DOHH2 (cell line): ENCODE results near the gene THEM5.

Experiments
- H3F3A ChIP-seq: fragments of 200-600 bp; sonication (generic), shearing (Covaris generic); 2 replicates; pipeline ENCODE4 v1.6.0; 2016; ENCODE audit warnings: antibody characterized with exemption, mild to moderate bottlenecking; ENCODE audit not compliant: control insufficient read depth, insufficient read depth
- H3K27ac ChIP-seq: fragments of 200-600 bp; sonication (generic); 2 replicates; pipeline ENCODE4 v1.5.1; 2014; ENCODE audit warnings: low read depth, mild to moderate bottlenecking, low read length, moderate library complexity
- H3K27me3 ChIP-seq: fragments of 200-600 bp; sonication (generic); 2 replicates; pipeline ENCODE4 v1.6.1; 2014; ENCODE audit warnings: mild to moderate bottlenecking, low read length, mixed read lengths; ENCODE audit not compliant: control insufficient read depth
- H3K36me3 ChIP-seq: fragments of 200-600 bp; sonication (generic); 2 replicates; pipeline ENCODE4 v1.6.1; 2014; ENCODE audit warnings: mild to moderate bottlenecking, low read length, moderate library complexity, mixed read lengths; ENCODE audit not compliant: control insufficient read depth
- H3K4me1 ChIP-seq: fragments of 200-600 bp; sonication (generic); 2 replicates; pipeline ENCODE4 v1.6.1; 2014; ENCODE audit warnings: mild to moderate bottlenecking, low read length, mixed read lengths; ENCODE audit not compliant: control insufficient read depth
- H3K4me2 ChIP-seq: fragments of 200-600 bp; sonication (generic); 2 replicates; pipeline ENCODE4 v1.6.0; 2014; ENCODE audit warnings: mild to moderate bottlenecking, low read length, moderate library complexity
- H3K4me3 ChIP-seq: fragments of 200-600 bp; sonication (generic); 2 replicates; pipeline ENCODE4 v1.5.1; 2014; ENCODE audit warnings: mild to moderate bottlenecking, low read length, mixed read lengths
- H3K79me2 ChIP-seq: fragments of 200-600 bp; sonication (generic); 2 replicates; pipeline ENCODE4 v1.6.1; 2014; ENCODE audit warnings: mild to moderate bottlenecking, low read length, mixed read lengths; ENCODE audit not compliant: control insufficient read depth
- H3K9me2 ChIP-seq: fragments of 200-600 bp; sonication (generic); replicated peaks from 2 replicates; pipeline ENCODE4 v1.6.1; 2014; ENCODE audit warnings: mild to moderate bottlenecking, low read length, mixed read lengths; ENCODE audit not compliant: control insufficient read depth
- H3K9me3 ChIP-seq: fragments of 200-600 bp; sonication (generic); 2 replicates; pipeline ENCODE4 v1.6.1; 2014; ENCODE audit warnings: antibody characterized with exemption, low read length, mixed read lengths; ENCODE audit not compliant: control insufficient read depth, insufficient read depth
- H4K20me1 ChIP-seq: fragments of 200-600 bp; sonication (generic); 2 replicates; pipeline ENCODE4 v1.6.0; 2014; ENCODE audit warnings: low read depth, mild to moderate bottlenecking, antibody characterized with exemption, low read length, moderate library complexity; ENCODE audit not compliant: control insufficient read depth, insufficient read depth
- CTCF ChIP-seq: fragments of 200-600 bp; sonication (generic); IDR thresholded peaks from one replicate; pipeline ENCODE4 v1.5.1; 2014; ENCODE audit warnings: antibody characterized with exemption, mild to moderate bottlenecking, low read depth, low read length; ENCODE audit not compliant: poor library complexity, severe bottlenecking
- EZH2phosphoT487 ChIP-seq: fragments of 200-600 bp; sonication (generic); IDR thresholded peaks from 2 replicates; pipeline ENCODE4 v1.6.1; 2017; ENCODE audit warnings: borderline replicate concordance, mild to moderate bottlenecking, antibody characterized with exemption, low read length, moderate library complexity, mixed read lengths

Gene THEM5

GRCh38 chr1:151816548-151817352 lies 36.8 kb downstream of the THEM5 start:
- no peak overlapping the region for H3K4me3 ChIP-seq
- no peaks in the 10 kb centered on the region for H3F3A ChIP-seq
- H3K36me3 ChIP-seq = no peaks in the 10 kb centered on the region
- no peaks in the 10 kb centered on the region for H4K20me1 ChIP-seq
- TF ChIP-seq EZH2phosphoT487 (no peak), CTCF (no peak)
- H3K27me3 ChIP-seq = peaks cover 16% of the 10 kb centered on the region
- peaks cover 3% of the 10 kb centered on the region; the same call in 1 of the 2 replicates for H3K4me1 ChIP-seq
- no peaks in the 10 kb centered on the region for H3K9me2 ChIP-seq
- no peaks in the 10 kb centered on the region for H3K9me3 ChIP-seq
- H3K27ac ChIP-seq = no peak overlapping the region
- H3K4me2 ChIP-seq = no peak overlapping the region
- no peaks in the 10 kb centered on the region for H3K79me2 ChIP-seq

GRCh38 chr1:151815716-151816327 lies 37.7 kb downstream of the THEM5 start:
- TF ChIP-seq EZH2phosphoT487 = no peak
- TF ChIP-seq CTCF = no peak
- Histone ChIP-seq H3K27me3 (peaks cover 16% of the 10 kb centered on the region), H3K79me2 (no peaks in the 10 kb centered on the region), H3F3A (no peaks in the 10 kb centered on the region), H3K27ac (no peak overlapping the region), H3K4me3 (no peak overlapping the region), H3K9me2 (no peaks in the 10 kb centered on the region), H3K4me1 (peaks cover 3% of the 10 kb centered on the region; the same call in 1 of the 2 replicates), H4K20me1 (no peaks in the 10 kb centered on the region), H3K36me3 (no peaks in the 10 kb centered on the region), H3K9me3 (no peaks in the 10 kb centered on the region), H3K4me2 (no peak overlapping the region)

GRCh38 chr1:151814971-151815545 lies 38.5 kb downstream of the THEM5 start:
- H3K27me3 ChIP-seq = peaks cover 16% of the 10 kb centered on the region
- H3K36me3 ChIP-seq = no peaks in the 10 kb centered on the region
- no peak for TF ChIP-seq CTCF
- no peak for TF ChIP-seq EZH2phosphoT487
- no peak overlapping the region for H3K4me2 ChIP-seq
- H4K20me1 ChIP-seq = no peaks in the 10 kb centered on the region
- no peaks in the 10 kb centered on the region for H3F3A ChIP-seq
- no peak overlapping the region for H3K4me3 ChIP-seq
- no peak overlapping the region for H3K27ac ChIP-seq
- H3K9me2 ChIP-seq = no peaks in the 10 kb centered on the region
- H3K4me1 ChIP-seq = peaks cover 3% of the 10 kb centered on the region; the same call in 1 of the 2 replicates
- no peaks in the 10 kb centered on the region for H3K79me2 ChIP-seq
- H3K9me3 ChIP-seq = no peaks in the 10 kb centered on the region
